GM13977 (cell line): Measurements from ENCODE around the gene WDFY4.

Experiments used
- DNase-seq: peaks from one replicate; pipeline ENCODE4 v3.0.0; 2012; ENCODE audit warnings: low spot score
- in situ Hi-C: fragments of 300-500 bp; cut with MboI; formaldehyde crosslinking; loops from one replicate; pipeline ENCODE4 v1.12.0; 2022; ENCODE audit warnings: low sequenced_read_pairs, low pct_unique_long_range_greater_than_20kb, mixed read lengths, inconsistent platforms; ENCODE audit not compliant: unreplicated experiment
- TF ChIP-seq, protein P1 (sequence below): IDR thresholded peaks from 2 replicates; pipeline ENCODE4 v1.5.1; 2012; ENCODE audit warnings: mild to moderate bottlenecking, control low read depth; ENCODE audit not compliant: insufficient read depth; ENCODE audit errors: extremely low read depth, missing control alignments

WDFY4 gene

GRCh38 chr10:48910548-48910947, 225.9 kb downstream of the WDFY4 start:
- in situ Hi-C loops, result no loop called here
- TF ChIP-seq, protein P1, sequence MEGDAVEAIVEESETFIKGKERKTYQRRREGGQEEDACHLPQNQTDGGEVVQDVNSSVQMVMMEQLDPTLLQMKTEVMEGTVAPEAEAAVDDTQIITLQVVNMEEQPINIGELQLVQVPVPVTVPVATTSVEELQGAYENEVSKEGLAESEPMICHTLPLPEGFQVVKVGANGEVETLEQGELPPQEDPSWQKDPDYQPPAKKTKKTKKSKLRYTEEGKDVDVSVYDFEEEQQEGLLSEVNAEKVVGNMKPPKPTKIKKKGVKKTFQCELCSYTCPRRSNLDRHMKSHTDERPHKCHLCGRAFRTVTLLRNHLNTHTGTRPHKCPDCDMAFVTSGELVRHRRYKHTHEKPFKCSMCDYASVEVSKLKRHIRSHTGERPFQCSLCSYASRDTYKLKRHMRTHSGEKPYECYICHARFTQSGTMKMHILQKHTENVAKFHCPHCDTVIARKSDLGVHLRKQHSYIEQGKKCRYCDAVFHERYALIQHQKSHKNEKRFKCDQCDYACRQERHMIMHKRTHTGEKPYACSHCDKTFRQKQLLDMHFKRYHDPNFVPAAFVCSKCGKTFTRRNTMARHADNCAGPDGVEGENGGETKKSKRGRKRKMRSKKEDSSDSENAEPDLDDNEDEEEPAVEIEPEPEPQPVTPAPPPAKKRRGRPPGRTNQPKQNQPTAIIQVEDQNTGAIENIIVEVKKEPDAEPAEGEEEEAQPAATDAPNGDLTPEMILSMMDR, result no peak
- no peak for DNase-seq

- in situ Hi-C loops, result no loop called here
- no peak for DNase-seq
- TF ChIP-seq, protein P1, result no peak
These were observed 229.0 kb downstream of the WDFY4 start for GRCh38 chr10:48913674-48914073.

GRCh38 chr10:48923748-48924147, 239.1 kb downstream of the WDFY4 start:
- in situ Hi-C loops, result no loop called here
- DNase-seq, result no peak
- TF ChIP-seq, protein P1, result no peak

DNA sequence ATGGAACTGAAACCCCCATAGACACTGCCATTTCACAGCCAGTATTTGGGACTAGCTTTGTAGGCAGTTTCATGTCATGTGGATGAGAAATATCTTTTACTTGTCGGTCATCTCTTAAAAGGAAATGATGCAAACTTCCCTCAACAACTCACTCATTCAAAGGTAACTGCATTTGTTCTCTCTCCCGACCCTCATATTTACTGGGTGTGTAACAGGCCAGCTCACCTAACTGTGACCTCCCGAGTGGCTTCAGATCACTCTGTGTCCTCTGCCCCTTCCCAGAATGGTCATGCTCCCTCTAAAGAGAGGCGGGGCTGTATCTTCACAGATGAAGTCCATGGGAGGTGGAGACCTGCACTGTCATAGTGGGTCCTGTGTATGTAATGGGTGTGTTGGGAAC, 240.3 kb downstream of the WDFY4 start:
- in situ Hi-C loops, result no loop called here
- no peak for DNase-seq
- TF ChIP-seq, protein P1, result no peak

DNA sequence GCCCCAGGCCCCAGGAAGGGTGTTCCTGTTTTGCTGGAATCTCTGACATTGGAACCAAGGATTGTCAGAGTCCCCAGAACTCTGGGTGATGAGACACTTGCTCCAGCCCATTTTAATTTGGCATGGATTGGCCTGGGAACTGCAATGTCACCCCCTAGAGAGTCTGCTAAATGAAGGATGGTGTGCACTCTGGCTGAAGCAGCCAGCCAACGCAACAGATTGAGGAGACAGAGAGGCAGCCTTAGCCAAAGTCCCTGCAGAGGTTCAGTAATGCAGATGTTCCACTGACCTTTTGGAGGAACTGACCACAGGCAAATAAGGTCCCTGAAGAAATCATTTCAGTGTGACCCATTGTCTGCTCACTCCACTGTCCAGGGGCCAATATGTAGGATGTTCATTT, 241.6 kb downstream of the WDFY4 start:
- no peak for DNase-seq
- TF ChIP-seq, protein P1, result no peak
- in situ Hi-C loops, result no loop called here

DNA sequence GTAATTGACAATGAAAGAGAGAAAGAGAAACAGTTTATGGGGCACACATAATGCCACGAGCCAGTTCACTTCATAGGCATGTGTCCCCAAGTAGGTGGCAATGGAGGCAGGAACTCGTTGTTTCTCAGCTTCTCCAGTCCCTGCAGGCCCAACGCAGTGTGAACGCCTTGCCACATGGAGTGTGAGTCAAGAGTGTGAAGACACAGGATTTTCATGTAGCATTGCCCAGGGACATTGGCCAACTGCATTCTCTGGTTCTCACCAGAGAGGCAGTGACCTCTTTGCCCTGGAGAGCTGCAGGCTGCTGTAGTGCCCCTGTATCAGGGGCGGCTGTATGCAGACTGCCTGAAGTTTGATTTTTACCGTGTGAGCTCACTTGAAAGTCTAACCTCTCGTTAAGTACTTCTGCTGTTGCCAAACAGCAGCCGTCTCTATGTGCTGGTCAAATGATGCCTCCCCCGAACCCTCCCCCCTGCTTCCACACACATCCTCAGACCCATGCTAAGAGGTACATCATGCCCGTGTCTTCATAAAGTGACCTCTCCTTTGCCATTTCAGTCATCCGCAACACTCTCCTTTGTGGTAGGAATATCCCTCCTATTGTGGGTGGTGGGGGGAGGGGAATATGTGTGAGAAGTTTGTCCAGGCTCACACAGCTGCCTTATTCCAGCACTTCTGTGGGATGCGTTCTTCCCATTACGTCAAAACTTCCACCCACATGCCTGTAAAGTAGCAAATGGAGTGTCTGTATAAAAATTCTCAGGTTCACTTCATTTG, 242.3 kb downstream of the WDFY4 start:
- in situ Hi-C loops, result no loop called here
- DNase-seq, result no peak
- TF ChIP-seq, protein P1, result no peak
